CD4-positive, alpha-beta T cell (primary cell): ENCODE results near the gene HSD3B7. TPM values are rescaled to one million over a fixed set of nuclear protein-coding genes. Genes with fewer than 3 reads are reported as not detected.
A peak's percentile ranks its signal among the peaks of the same experiment; 100 is the strongest.

Experiments used
- ATAC-seq: fragments of 200-7000 bp; cut with Tn5 transposase; one replicate; pipeline ENCODE4 v1.10.0; 2022; ENCODE audit warnings: mild to moderate bottlenecking; ENCODE audit not compliant: poor library complexity
- CTCF ChIA-PET: fragments of 350-600 bp; sonication (Branson Sonifier 250); formaldehyde crosslinking; loops from one replicate; lab custom pipeline; 2021; ENCODE audit warnings: antibody characterized with exemption, inconsistent platforms; lab: Charles Lee
- POLR2A ChIA-PET: fragments of 350-600 bp; sonication (Branson Sonifier 250); formaldehyde crosslinking; loops from one replicate; lab custom pipeline; 2021; ENCODE audit warnings: antibody characterized with exemption, inconsistent platforms; lab: Charles Lee
- DNase-seq, 14 experiments: peaks; one replicate each; pipeline ENCODE4 v3.0.0-alpha.2; 2013 to 2020; ENCODE audit warnings: mixed read lengths in 2 of 14
- H3K27ac ChIP-seq, 2 donors: one replicate each; pipeline versions ENCODE4 v1.5.1 to v1.7.0; 2013; ENCODE audit warnings: low read length in 2 of 2, low read depth in 1 of 2, mild to moderate bottlenecking in 1 of 2
- H3K27me3 ChIP-seq, 2 experiments: 1 replicate in 1 of 2; 2 replicates in 1 of 2; pipeline versions ENCODE4 v1.6.1 to v1.7.0; 2013; ENCODE audit warnings: low read length in 2 of 2, control low read depth in 1 of 2, mild to moderate bottlenecking in 1 of 2, moderate library complexity in 1 of 2; ENCODE audit not compliant: insufficient read depth in 2 of 2, control insufficient read depth in 1 of 2
- H3K36me3 ChIP-seq: one replicate; pipeline ENCODE4 v1.6.1; 2013; ENCODE audit warnings: low read length, control low read depth; ENCODE audit not compliant: insufficient read depth
- H3K4me1 ChIP-seq: one replicate; pipeline ENCODE4 v1.6.1; 2013; ENCODE audit warnings: low read length, control low read depth; ENCODE audit not compliant: insufficient read depth
- H3K4me3 ChIP-seq: one replicate; pipeline ENCODE4 v1.5.1; 2013; ENCODE audit warnings: mild to moderate bottlenecking, low read length, moderate library complexity
- H3K9me3 ChIP-seq, 2 experiments: 1 replicate in 1 of 2; 2 replicates in 1 of 2; pipeline versions ENCODE4 v1.6.1 to v1.7.0; 2013; ENCODE audit warnings: low read length in 2 of 2, mild to moderate bottlenecking in 2 of 2, control low read depth in 1 of 2, moderate library complexity in 1 of 2; ENCODE audit not compliant: control insufficient read depth in 1 of 2, insufficient read depth in 1 of 2
- H3K27ac Mint-ChIP-seq: one replicate; pipeline ENCODE4 v1.8.0; 2020; ENCODE audit warnings: mixed read lengths
- H3K27me3 Mint-ChIP-seq: one replicate; pipeline ENCODE4 v1.8.0; 2021; ENCODE audit warnings: mixed read lengths
- H3K36me3 Mint-ChIP-seq: one replicate; pipeline ENCODE4 v1.8.0; 2021; ENCODE audit warnings: low read depth, mixed read lengths
- H3K4me1 Mint-ChIP-seq: one replicate; pipeline ENCODE4 v1.8.0; 2021; ENCODE audit warnings: low read depth, mixed read lengths
- H3K4me3 Mint-ChIP-seq: one replicate; pipeline ENCODE4 v1.8.0; 2020; ENCODE audit warnings: mild to moderate bottlenecking, mixed read lengths
- H3K9me3 Mint-ChIP-seq: one replicate; pipeline ENCODE4 v1.8.0; 2020; ENCODE audit warnings: mixed read lengths
- intact Hi-C, 2 experiments: fragments of 100-400 bp; cut with DNase I in 1 of 2; cut with micrococcal nuclease in 1 of 2; formaldehyde crosslinking; loops; one replicate each; pipeline versions ENCODE4 v1.15.1 to v1.9.0; 2023 to 2025; cut with DNase I, micrococcal nuclease
- total RNA-seq, 174 experiments: library from RNA in 2 of 174; stranded (reverse) in 2 of 174; gene quantifications; one replicate each; pipeline ENCODE4 v1.2.3 and lab custom pipeline; 2021 to 2026
- TF ChIP-seq, protein P1 (sequence below): fragments of 200-600 bp; IDR thresholded peaks from one replicate; pipeline ENCODE4 v1.8.0; 2022; ENCODE audit warnings: antibody characterized with exemption, mild to moderate bottlenecking

HSD3B7 gene
- total RNA-seq, 2 experiments from 2014 or later = 0.11 TPM; not detected in 1

DNA sequence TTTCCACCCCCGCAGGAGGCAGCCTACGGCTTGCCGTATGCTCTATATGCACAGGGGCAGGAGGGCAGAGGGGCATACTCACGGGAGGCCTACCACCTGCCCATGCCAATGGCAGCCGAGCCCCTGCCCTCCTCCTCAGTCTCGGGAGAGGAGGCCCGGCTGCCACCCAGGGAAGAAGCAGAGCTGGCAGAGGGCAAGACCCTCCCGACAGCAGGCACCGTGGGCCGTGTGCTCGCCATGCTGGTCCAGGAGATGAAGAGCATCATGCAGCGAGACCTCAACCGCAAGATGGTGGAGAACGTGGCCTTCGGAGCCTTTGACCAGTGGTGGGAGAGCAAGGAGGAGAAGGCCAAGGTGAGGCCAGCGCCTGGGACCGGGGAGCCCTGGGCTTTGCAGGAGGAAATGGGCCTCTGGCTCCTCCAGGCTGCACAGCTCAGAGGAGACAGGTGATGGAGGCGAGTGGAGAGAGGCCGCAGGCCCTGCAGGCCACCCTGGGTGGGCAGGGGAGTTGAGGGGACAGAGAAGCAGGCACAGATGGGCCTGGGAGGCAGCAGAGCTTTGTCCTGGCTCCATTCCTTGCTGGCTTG lies 18.9 kb upstream of the HSD3B7 start:
- ChIA-PET CTCF (no interaction called here), POLR2A (no interaction called here)
- Mint-ChIP-seq H3K27ac (no peak overlapping the region), H3K36me3 (peaks cover 88% of the 10 kb centered on the region), H3K9me3 (no peaks in the 10 kb centered on the region), H3K4me3 (no peak overlapping the region), H3K27me3 (no peaks in the 10 kb centered on the region), H3K4me1 (no peaks in the 10 kb centered on the region)
- Histone ChIP-seq H3K9me3 (no peaks in the 10 kb centered on the region), H3K27ac (no peak overlapping the region), H3K4me1 (no peaks in the 10 kb centered on the region), H3K4me3 (no peak overlapping the region), H3K27me3 (no peaks in the 10 kb centered on the region), H3K36me3 (peaks cover 83% of the 10 kb centered on the region)
- intact Hi-C loops = no loop called here
- TF ChIP-seq, protein P1, sequence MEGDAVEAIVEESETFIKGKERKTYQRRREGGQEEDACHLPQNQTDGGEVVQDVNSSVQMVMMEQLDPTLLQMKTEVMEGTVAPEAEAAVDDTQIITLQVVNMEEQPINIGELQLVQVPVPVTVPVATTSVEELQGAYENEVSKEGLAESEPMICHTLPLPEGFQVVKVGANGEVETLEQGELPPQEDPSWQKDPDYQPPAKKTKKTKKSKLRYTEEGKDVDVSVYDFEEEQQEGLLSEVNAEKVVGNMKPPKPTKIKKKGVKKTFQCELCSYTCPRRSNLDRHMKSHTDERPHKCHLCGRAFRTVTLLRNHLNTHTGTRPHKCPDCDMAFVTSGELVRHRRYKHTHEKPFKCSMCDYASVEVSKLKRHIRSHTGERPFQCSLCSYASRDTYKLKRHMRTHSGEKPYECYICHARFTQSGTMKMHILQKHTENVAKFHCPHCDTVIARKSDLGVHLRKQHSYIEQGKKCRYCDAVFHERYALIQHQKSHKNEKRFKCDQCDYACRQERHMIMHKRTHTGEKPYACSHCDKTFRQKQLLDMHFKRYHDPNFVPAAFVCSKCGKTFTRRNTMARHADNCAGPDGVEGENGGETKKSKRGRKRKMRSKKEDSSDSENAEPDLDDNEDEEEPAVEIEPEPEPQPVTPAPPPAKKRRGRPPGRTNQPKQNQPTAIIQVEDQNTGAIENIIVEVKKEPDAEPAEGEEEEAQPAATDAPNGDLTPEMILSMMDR = no peak
- ATAC-seq = no peak
- DNase-seq = peak in 1 of 14 experiments; percentile 21

GRCh38 chr16:30967795-30968194 lies 17.2 kb upstream of the HSD3B7 start:
- H3K9me3 Mint-ChIP-seq = no peaks in the 10 kb centered on the region
- intact Hi-C loops = no loop called here
- Histone ChIP-seq H3K4me3 (no peak overlapping the region), H3K36me3 (peaks cover 79% of the 10 kb centered on the region), H3K27ac (no peak overlapping the region), H3K9me3 (no peaks in the 10 kb centered on the region), H3K27me3 (no peaks in the 10 kb centered on the region), H3K4me1 (no peaks in the 10 kb centered on the region)
- ChIA-PET CTCF (no interaction called here), POLR2A (no interaction called here)
- ATAC-seq (no peak), DNase-seq (no peak)
- H3K4me3 Mint-ChIP-seq = no peak overlapping the region
- H3K36me3 Mint-ChIP-seq = peaks cover 87% of the 10 kb centered on the region
- no peaks in the 10 kb centered on the region for H3K4me1 Mint-ChIP-seq
- TF ChIP-seq, protein P1 = no peak
- no peak overlapping the region for H3K27ac Mint-ChIP-seq
- H3K27me3 Mint-ChIP-seq = no peaks in the 10 kb centered on the region

GRCh38 chr16:30969246-30969842 lies 15.7 kb upstream of the HSD3B7 start:
- Mint-ChIP-seq H3K4me1 (no peaks in the 10 kb centered on the region), H3K4me3 (no peak overlapping the region), H3K27ac (no peak overlapping the region), H3K9me3 (no peaks in the 10 kb centered on the region), H3K27me3 (no peaks in the 10 kb centered on the region), H3K36me3 (peaks cover 87% of the 10 kb centered on the region)
- Histone ChIP-seq H3K9me3 (no peaks in the 10 kb centered on the region), H3K36me3 (peaks cover 81% of the 10 kb centered on the region), H3K4me1 (no peaks in the 10 kb centered on the region), H3K27ac (no peak overlapping the region), H3K27me3 (no peaks in the 10 kb centered on the region), H3K4me3 (no peak overlapping the region)
- intact Hi-C loops = no loop called here
- CTCF ChIA-PET = interaction anchor here (1.5 kb wide), 1 partner anchor 899 kb away, joined by 3 read pairs; no protein-coding TSS in a partner anchor
- no peak for ATAC-seq
- TF ChIP-seq, protein P1 = no peak
- no peak for DNase-seq
- POLR2A ChIA-PET = no interaction called here
